Lung (tissue), 12 donors: ENCODE measurements around the gene PPOX. TPM values are rescaled to one million over a fixed set of nuclear protein-coding genes. Genes with fewer than 3 reads are reported as not detected.
A peak's percentile ranks its signal among the peaks of the same experiment; 100 is the strongest.

Source experiments
- ATAC-seq: fragments of 200-7000 bp; cut with Tn5 transposase; one replicate; pipeline ENCODE4 v1.9.1; 2020; ENCODE audit warnings: moderate number of reproducible peaks; ENCODE audit not compliant: insufficient read depth, low FRiP score
- DNase-seq, 3 donors: peaks; one replicate each; pipeline ENCODE4 v3.0.0-alpha.2; 2013 to 2017
- H3K27ac ChIP-seq, 2 donors: one replicate each; pipeline ENCODE4 v1.5.1; 2013; ENCODE audit warnings: mild to moderate bottlenecking in 2 of 2, moderate library complexity in 2 of 2, control low read depth in 1 of 2, inconsistent platforms in 1 of 2, low read depth in 1 of 2, low read length in 1 of 2
- H3K27me3 ChIP-seq, 3 donors: one replicate each; pipeline ENCODE4 v1.5.1; 2013; ENCODE audit warnings: low read length in 2 of 3; ENCODE audit not compliant: control insufficient read depth in 3 of 3, insufficient read depth in 3 of 3
- H3K36me3 ChIP-seq, 4 donors: one replicate each; pipeline ENCODE4 v1.5.1; 2013; ENCODE audit warnings: low read length in 4 of 4, mild to moderate bottlenecking in 1 of 4, moderate library complexity in 1 of 4; ENCODE audit not compliant: control insufficient read depth in 4 of 4, insufficient read depth in 4 of 4
- H3K4me1 ChIP-seq, 5 donors: one replicate each; pipeline ENCODE4 v1.5.1; 2013; ENCODE audit warnings: low read length in 5 of 5, mild to moderate bottlenecking in 2 of 5, moderate library complexity in 1 of 5; ENCODE audit not compliant: control insufficient read depth in 5 of 5, insufficient read depth in 5 of 5
- H3K4me3 ChIP-seq: one replicate; pipeline ENCODE4 v1.5.1; 2013; ENCODE audit warnings: mild to moderate bottlenecking, control low read depth, moderate library complexity
- H3K9ac ChIP-seq, 2 donors: one replicate each; pipeline ENCODE4 v1.5.1; 2013; ENCODE audit warnings: low read length in 2 of 2, control low read depth in 1 of 2; ENCODE audit not compliant: insufficient read depth in 1 of 2
- H3K9me3 ChIP-seq, 4 donors: one replicate each; pipeline ENCODE4 v1.5.1; 2013; ENCODE audit warnings: low read length in 3 of 4, mild to moderate bottlenecking in 1 of 4, moderate library complexity in 1 of 4; ENCODE audit not compliant: control insufficient read depth in 4 of 4, insufficient read depth in 3 of 4
- CTCF ChIP-seq: IDR thresholded peaks from 2 replicates; pipeline ENCODE4 v1.5.1; 2012; ENCODE audit warnings: mild to moderate bottlenecking; ENCODE audit errors: control extremely low read depth, extremely low read depth
- WGBS, 2 donors: extraction: QIAGEN DNeasy Blood & Tissue Kit; methylation state at CpG; one replicate each; pipeline ENCODE4 v1.1.7; 2013; 5-methylcytosine and 5-hydroxymethylcytosine counted together
- polyA plus RNA-seq, 2 donors: library from polyadenylated mRNA; stranded (reverse); fragments of 200-250 nt; gene quantifications; one replicate each; pipeline ENCODE4 v1.2.1, GENCODE V29; 2013
- total RNA-seq, 2 donors: library from RNA; depleted of rRNA in 1 of 2; stranded (reverse); fragments of >200 nt in 1 of 2; gene quantifications; one replicate each; pipeline ENCODE4 v1.2.1, GENCODE V29; 2014 to 2021
- donor health status: control.
- donor health status: control.
- donor health status: Bipolar disorder and iron deficiency.
- donor health status: healthy.
- donor health status: DM: yes; HTN: yes; CAD: no.

Gene PPOX
- total and polyA plus RNA-seq, 4 donors, result 14.8 to 34.1 (median 33.0) TPM

- Histone ChIP-seq H3K27me3 (no peaks in the 10 kb centered on the region), H3K4me3 (no peak overlapping the region), H3K9me3 (no peaks in the 10 kb centered on the region), H3K27ac (peak overlapping the region in 1 of 2 donors; percentile 26), H3K9ac (no peak overlapping the region), H3K4me1 (peaks cover 0 to 3% (median 0%) of the 10 kb centered on the region in 5 donors), H3K36me3 (peaks cover 31 to 39% (median 36%) of the 10 kb centered on the region in 4 donors)
- ATAC-seq (no peak), DNase-seq (no peak)
- TF ChIP-seq CTCF, result no peak
- 63 to 88% methylated on average over 9 of the region's 9 CpGs for WGBS, 2 donors
Observed at GRCh38 chr1:161214369-161214768, 48.1 kb downstream of the PPOX start.

- Histone ChIP-seq H3K9ac (no peak within 1 kb of the TSS), H3K9me3 (no peaks in the 10 kb centered on the region), H3K4me1 (peaks cover 0 to 3% (median 0%) of the 10 kb centered on the region in 5 donors), H3K4me3 (peak within 1 kb of the TSS; percentile 20), H3K36me3 (peaks cover 28 to 32% (median 31%) of the 10 kb centered on the region in 4 donors), H3K27me3 (no peaks in the 10 kb centered on the region), H3K27ac (peak within 1 kb of the TSS in 1 of 2 donors; percentile 85)
- 24 to 69% methylated on average over 10 of the region's 10 CpGs for WGBS, 2 donors
- ATAC-seq (no peak), DNase-seq (peak in 1 of 3 donors; percentile 21)
- no peak for TF ChIP-seq CTCF
Observed at GRCh38 chr1:161215076-161215475, 48.9 kb downstream of the PPOX start, which contains the start of gene FCER1G. TSS of gene FCER1G (plus strand) at chr1:161215295. CDS start at chr1:161215322, 27 bp downstream.

GRCh38 chr1:161216945-161217712, 50.9 kb downstream of the PPOX start:
- Histone ChIP-seq H3K4me1 (peaks cover 0 to 3% (median 0%) of the 10 kb centered on the region in 5 donors), H3K27ac (peak overlapping the region; percentile 41 to 91), H3K36me3 (peaks cover 13 to 19% (median 15%) of the 10 kb centered on the region in 4 donors), H3K27me3 (no peaks in the 10 kb centered on the region), H3K9ac (no peak overlapping the region), H3K9me3 (no peaks in the 10 kb centered on the region), H3K4me3 (no peak overlapping the region)
- peak in 1 of 3 donors; percentile 32 for DNase-seq
- 17 to 27% methylated on average over 7 of the region's 7 CpGs for WGBS, 2 donors
- ATAC-seq, result peak; percentile 58
- TF ChIP-seq CTCF, result no peak
